Neural cell (in vitro differentiated cells): Measurements from ENCODE around the gene FHL1. TPM values are rescaled to one million over a fixed set of nuclear protein-coding genes. Genes with fewer than 3 reads are reported as not detected.

Experiments used
- H2AFZ ChIP-seq: fragments of 200-600, 300-800 bp; sonication (generic), shearing (Covaris generic); 2 replicates; pipeline ENCODE4 v1.6.0; 2014; ENCODE audit warnings: low read depth, mild to moderate bottlenecking, antibody characterized with exemption, low read length, moderate library complexity
- H3F3A ChIP-seq: fragments of 200-600 bp; shearing (Covaris generic); 2 replicates; pipeline ENCODE4 v1.6.1; 2016; ENCODE audit warnings: mild to moderate bottlenecking, moderate library complexity, mixed read lengths, antibody characterized with exemption, low read length; ENCODE audit not compliant: insufficient read depth, poor library complexity, severe bottlenecking
- H3K27ac ChIP-seq: fragments of 200-600, 300-800 bp; sonication (generic), shearing (Covaris generic); 2 replicates; pipeline ENCODE4 v1.5.1; 2014; ENCODE audit warnings: mild to moderate bottlenecking, low read length, moderate library complexity
- H3K27me3 ChIP-seq: fragments of 300-800, 200-600 bp; sonication (generic), shearing (Covaris generic); 2 replicates; pipeline ENCODE4 v1.6.0; 2014; ENCODE audit warnings: mild to moderate bottlenecking, low read depth, low read length, moderate library complexity; ENCODE audit not compliant: insufficient read depth
- H3K36me3 ChIP-seq: fragments of 300-800, 200-600 bp; sonication (generic), shearing (Covaris generic); 2 replicates; pipeline ENCODE4 v1.5.1; 2014; ENCODE audit warnings: mild to moderate bottlenecking, antibody characterized with exemption, low read length, moderate library complexity; ENCODE audit not compliant: insufficient read depth
- H3K4me2 ChIP-seq: fragments of 300-800, 200-600 bp; sonication (generic), shearing (Covaris generic); 2 replicates; pipeline ENCODE4 v1.6.0; 2014; ENCODE audit warnings: mild to moderate bottlenecking, low read length
- H3K4me3 ChIP-seq: fragments of 300-800, 200-600 bp; sonication (generic), shearing (Covaris generic); 2 replicates; pipeline ENCODE4 v1.5.1; 2014; ENCODE audit warnings: mild to moderate bottlenecking, low read length, moderate library complexity
- H3K79me2 ChIP-seq: fragments of 200-600 bp; shearing (Covaris generic); replicated peaks from 2 replicates; pipeline ENCODE4 v1.6.0; 2014; ENCODE audit warnings: mild to moderate bottlenecking, low read length, moderate library complexity; ENCODE audit not compliant: insufficient read depth
- H3K9ac ChIP-seq: fragments of 300-800, 200-600 bp; sonication (generic), shearing (Covaris generic); 2 replicates; pipeline ENCODE4 v1.6.1; 2016; ENCODE audit warnings: mild to moderate bottlenecking, low read length, mixed read lengths
- H3K9me2 ChIP-seq: fragments of 200-600 bp; shearing (Covaris generic); 2 replicates; pipeline ENCODE4 v1.6.1; 2016; ENCODE audit warnings: mild to moderate bottlenecking, low read length, mixed read lengths; ENCODE audit not compliant: insufficient read depth
- H3K9me3 ChIP-seq: fragments of 200-600, 300-800 bp; sonication (generic), shearing (Covaris generic); 2 replicates; pipeline ENCODE4 v1.6.1; 2016; ENCODE audit warnings: mild to moderate bottlenecking, mixed run types, low read length, moderate library complexity, mixed read lengths
- H4K20me1 ChIP-seq: fragments of 200-600 bp; shearing (Covaris generic); 2 replicates; pipeline ENCODE4 v1.6.1; 2016; ENCODE audit warnings: mild to moderate bottlenecking, mixed run types; ENCODE audit not compliant: insufficient read depth
- CTCF ChIP-seq: fragments of 450-650 bp; IDR thresholded peaks from 2 replicates; pipeline ENCODE4 v1.5.1; 2014; ENCODE audit warnings: antibody characterized with exemption, mild to moderate bottlenecking, moderate library complexity; ENCODE audit not compliant: poor library complexity, severe bottlenecking
- EP300 ChIP-seq: fragments of 450-650 bp; conservative IDR thresholded peaks from 2 replicates; pipeline ENCODE4 v1.6.1; 2014; ENCODE audit warnings: antibody characterized with exemption, mild to moderate bottlenecking, moderate library complexity; ENCODE audit not compliant: poor library complexity, severe bottlenecking
- EZH2 ChIP-seq: fragments of 200-600, 300-800 bp; shearing (Covaris generic), sonication (generic); IDR thresholded peaks from 2 replicates; pipeline ENCODE4 v1.6.1; 2014; ENCODE audit warnings: antibody characterized with exemption, low read length, borderline replicate concordance, mild to moderate bottlenecking; ENCODE audit not compliant: insufficient read depth, poor library complexity, severe bottlenecking
- MXI1 ChIP-seq: fragments of 450-650 bp; conservative IDR thresholded peaks from 2 replicates; pipeline ENCODE4 v1.6.1; 2014; ENCODE audit warnings: antibody characterized with exemption, mild to moderate bottlenecking; ENCODE audit not compliant: poor library complexity, severe bottlenecking
- POLR2AphosphoS5 ChIP-seq: IDR thresholded peaks from 2 replicates; pipeline ENCODE4 v1.6.1; 2012
- RAD21 ChIP-seq: fragments of 450-650 bp; conservative IDR thresholded peaks from 2 replicates; pipeline ENCODE4 v1.6.1; 2014; ENCODE audit warnings: antibody characterized with exemption, mild to moderate bottlenecking, moderate library complexity
- REST ChIP-seq: IDR thresholded peaks from 2 replicates; pipeline ENCODE4 v1.6.1; 2012; ENCODE audit warnings: borderline replicate concordance
- SMC3 ChIP-seq: fragments of 450-650 bp; conservative IDR thresholded peaks from 2 replicates; pipeline ENCODE4 v1.6.1; 2014; ENCODE audit warnings: antibody characterized with exemption, mild to moderate bottlenecking, moderate library complexity; ENCODE audit not compliant: poor library complexity
- TAF1 ChIP-seq: IDR thresholded peaks from 2 replicates; pipeline ENCODE4 v1.6.1; 2012; ENCODE audit warnings: low read depth
- polyA plus RNA-seq: library from polyadenylated mRNA; depleted of rRNA; stranded (reverse); fragments of >200 nt; gene quantifications from 2 replicates; pipeline ENCODE4 v1.2.3, GENCODE V29; 2014

FHL1 gene
- polyA plus RNA-seq, 1 donor from 2014 or later = 235 TPM

GRCh38 chrX:136126371-136126770 lies 21.0 kb upstream of the FHL1 start:
- H3K36me3 ChIP-seq = no peaks in the 10 kb centered on the region
- no peaks in the 10 kb centered on the region for H4K20me1 ChIP-seq
- no peak overlapping the region for H3K27ac ChIP-seq
- H3K27me3 ChIP-seq = no peaks in the 10 kb centered on the region
- H3F3A ChIP-seq = no peaks in the 10 kb centered on the region
- no peak overlapping the region for H3K4me3 ChIP-seq
- no peak overlapping the region for H3K9ac ChIP-seq
- TF ChIP-seq CTCF (no peak), SMC3 (no peak), TAF1 (no peak), RAD21 (no peak), REST (no peak), POLR2AphosphoS5 (no peak), EZH2 (no peak), EP300 (no peak), MXI1 (no peak)
- no peaks in the 10 kb centered on the region for H3K79me2 ChIP-seq
- H3K9me3 ChIP-seq = no peaks in the 10 kb centered on the region
- H3K9me2 ChIP-seq = no peaks in the 10 kb centered on the region
- H3K4me2 ChIP-seq = no peak overlapping the region
- no peak overlapping the region for H2AFZ ChIP-seq

GRCh38 chrX:136126872-136127406 lies 20.4 kb upstream of the FHL1 start:
- Histone ChIP-seq H3K79me2 (no peaks in the 10 kb centered on the region), H3K36me3 (no peaks in the 10 kb centered on the region), H3K4me3 (no peak overlapping the region), H3K4me2 (no peak overlapping the region), H3K9me3 (no peaks in the 10 kb centered on the region), H3K9ac (no peak overlapping the region), H4K20me1 (no peaks in the 10 kb centered on the region), H3K27ac (no peak overlapping the region), H3K9me2 (no peaks in the 10 kb centered on the region), H3K27me3 (no peaks in the 10 kb centered on the region), H2AFZ (no peak overlapping the region), H3F3A (no peaks in the 10 kb centered on the region)
- TF ChIP-seq SMC3 = no peak
- no peak for TF ChIP-seq EZH2
- no peak for TF ChIP-seq EP300
- TF ChIP-seq MXI1 = no peak
- no peak for TF ChIP-seq RAD21
- no peak for TF ChIP-seq POLR2AphosphoS5
